GM19099 (cell line): Measurements from ENCODE around the gene CPD.

ENCODE experiments used
- POLR2A ChIP-seq: IDR thresholded peaks from 3 replicates; pipeline ENCODE4 v1.6.1; 2011; ENCODE audit warnings: low read depth; ENCODE audit not compliant: insufficient read length; ENCODE audit errors: extremely low read depth

The CPD gene

DNA sequence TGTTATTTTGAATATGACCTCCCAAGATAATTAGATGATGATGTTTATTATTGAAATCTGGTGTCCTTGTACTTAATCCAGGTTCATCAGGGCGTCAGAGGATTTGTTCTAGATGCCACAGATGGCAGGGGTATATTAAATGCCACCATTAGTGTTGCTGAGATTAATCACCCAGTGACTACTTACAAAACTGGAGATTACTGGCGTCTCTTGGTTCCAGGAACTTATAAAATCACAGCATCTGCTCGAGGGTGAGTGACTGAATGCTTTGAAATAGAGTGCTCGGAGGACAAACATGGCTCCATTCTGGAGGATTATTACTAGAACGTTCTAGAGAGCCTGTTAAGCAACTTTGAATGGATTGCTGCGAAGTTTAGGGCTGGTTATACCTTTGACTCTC lies 65.0 kb downstream of the CPD start:
- no peak for TF ChIP-seq POLR2A

DNA sequence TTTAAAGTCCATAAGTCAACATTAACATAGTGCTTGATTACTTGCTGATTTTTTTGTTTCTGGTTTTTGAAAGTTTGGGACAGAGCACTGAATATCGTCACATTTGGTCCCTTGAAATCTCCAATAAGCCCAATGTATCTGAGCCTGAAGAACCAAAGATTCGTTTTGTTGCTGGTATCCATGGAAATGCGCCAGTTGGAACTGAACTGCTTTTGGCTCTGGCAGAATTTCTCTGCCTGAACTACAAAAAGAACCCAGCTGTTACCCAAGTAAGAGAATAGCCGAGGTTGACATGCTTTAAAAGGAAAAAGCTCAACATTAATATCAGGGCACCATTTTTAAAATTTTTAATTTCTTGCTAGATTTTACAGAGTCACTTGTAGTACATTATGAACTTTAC lies 70.8 kb downstream of the CPD start:
- no peak for TF ChIP-seq POLR2A

DNA sequence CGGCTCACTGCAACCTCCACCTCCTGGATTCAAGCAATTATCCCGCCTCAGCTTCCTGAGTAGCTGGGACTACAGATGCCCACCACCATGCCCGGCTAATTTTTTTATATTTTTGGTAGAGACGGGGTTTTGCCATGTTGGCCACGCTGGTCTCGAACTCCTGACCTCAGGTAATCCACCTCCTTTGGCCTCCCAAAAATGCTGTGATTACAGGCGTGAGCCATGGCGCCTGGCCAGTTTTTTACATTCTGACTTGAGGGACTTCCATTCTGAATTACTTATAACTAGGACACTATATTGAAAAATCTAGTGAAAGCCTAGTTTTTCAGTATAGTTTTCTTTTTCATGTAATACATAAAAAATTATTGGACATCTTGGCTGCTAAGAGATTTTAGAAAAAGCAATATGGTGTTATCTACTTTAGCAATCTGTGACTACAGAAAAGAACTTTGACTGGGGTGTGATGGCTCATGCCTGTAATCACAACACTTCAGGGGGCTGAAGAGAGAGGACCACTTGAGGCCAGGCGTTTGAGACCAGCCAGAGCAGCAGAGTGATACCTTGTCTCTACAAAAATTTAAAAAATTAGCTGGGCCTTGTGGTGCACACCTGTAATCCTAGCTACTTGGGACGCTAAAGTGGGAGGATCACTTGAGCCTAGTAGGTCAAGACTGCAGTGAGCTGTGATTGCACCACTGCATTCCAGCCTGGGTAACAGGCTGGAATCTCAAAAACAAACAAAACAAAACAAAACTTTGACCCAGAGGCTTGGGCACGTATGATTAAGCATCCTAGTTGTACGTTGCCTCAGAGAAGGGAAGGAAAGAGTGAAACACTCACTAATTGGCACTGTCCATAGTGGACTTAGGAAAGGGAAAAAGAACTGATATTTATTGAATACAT lies 71.6 kb downstream of the CPD start:
- TF ChIP-seq POLR2A = no peak

DNA sequence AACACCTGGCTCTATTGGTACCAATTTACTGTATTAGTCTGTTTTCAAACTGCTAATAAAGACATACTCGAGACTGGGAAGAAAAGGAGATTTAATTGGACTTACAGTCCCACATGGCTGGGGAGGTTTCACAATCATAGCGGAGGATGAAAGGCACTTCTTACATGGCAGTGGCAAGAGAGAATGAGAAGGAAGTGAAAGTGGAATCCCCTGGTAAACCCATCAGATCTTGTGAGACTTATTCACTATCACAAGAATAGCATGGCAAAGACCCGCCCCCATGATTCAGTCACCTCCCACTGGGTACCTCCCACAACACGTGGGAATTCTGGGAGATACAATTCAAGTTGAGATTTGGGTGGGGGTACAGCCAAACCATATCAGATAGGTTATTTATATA lies 75.9 kb downstream of the CPD start:
- no peak for TF ChIP-seq POLR2A

DNA sequence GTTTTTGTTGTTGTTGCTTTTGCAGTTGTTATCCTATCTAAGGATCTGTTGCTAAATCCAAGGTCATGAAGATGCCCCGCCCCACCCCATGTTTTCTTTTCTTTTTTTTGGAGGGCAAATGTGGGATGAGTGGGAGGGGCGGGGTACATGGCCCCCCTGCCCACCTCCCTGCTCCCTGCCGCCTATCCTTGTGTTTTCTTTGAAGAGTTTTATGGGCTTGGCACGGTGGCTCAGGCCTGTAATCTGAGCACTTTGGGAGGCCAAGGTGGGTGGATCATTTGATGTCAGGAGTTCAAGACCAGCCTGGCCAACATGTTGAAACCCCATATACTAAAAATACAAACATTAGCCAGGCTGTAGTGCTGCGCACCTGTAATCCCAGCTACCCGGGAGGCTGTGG lies 79.6 kb downstream of the CPD start:
- no peak for TF ChIP-seq POLR2A

DNA sequence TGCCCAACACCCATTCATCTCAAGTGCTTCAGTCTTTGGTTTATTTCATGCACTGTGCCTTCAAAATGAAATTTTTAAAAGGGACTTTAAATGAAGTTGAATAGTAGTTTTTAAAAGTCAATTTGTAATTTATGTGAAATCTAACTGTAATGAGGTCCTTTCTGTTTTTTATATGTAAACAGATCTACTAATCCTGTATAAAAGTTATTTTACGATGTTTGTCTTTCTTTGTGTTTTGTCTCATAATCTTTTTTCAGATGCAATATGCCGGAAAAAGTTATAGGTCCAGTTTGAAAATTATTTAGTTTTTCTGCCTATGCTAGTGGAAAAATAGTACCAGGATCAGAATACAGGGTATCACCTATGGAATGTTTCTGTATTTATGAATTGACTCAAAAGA lies 89.7 kb downstream of the CPD start:
- no peak for TF ChIP-seq POLR2A

DNA sequence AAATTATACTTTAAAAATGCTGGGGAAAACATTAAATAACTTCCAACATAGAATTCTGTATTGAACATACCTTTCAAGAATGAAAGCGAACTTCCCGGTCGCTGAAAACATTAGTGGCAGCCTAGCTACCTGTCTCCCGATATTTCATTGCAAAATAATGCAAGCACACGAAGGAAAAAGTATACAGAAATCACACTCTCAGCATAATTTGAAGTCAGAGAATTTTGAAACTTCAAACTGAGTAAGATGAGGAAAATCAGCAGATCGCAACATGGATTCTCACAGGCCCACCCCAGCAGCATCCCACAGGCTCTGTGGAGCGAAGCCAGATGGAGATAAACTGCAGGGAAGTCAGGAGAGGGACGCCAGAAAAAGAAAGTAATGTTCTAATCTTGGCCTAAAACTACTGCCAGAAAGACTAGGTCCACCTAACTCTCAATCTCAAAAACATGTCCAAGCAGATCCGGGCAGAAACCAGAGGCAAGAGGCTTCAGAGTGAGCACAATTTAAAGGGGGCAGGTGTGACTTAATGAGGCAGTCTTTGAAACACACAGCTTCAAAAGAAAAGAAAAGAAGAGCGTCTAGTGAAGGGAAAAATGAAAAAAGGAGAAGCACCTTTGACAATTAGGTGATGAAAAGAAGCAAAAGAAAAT lies 93.6 kb downstream of the CPD start:
- TF ChIP-seq POLR2A = no peak

DNA sequence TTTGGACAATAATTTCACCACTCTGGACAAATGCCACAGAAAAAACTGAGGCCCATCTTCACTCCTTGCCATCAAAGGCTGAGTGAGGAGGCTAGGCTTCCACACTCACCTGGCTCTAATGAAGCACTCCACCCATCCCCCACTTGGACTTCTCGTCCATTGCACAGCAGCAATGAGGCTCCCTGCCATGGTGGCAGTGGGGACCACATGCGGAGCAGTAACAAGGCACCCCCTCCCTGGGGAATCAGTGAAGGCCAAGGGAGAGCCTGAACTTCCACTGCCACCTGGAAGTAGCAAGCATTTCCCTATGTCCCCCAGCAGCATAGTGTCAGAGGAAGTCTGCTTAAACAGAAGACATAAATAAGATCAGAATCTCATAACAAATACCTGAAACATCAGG lies 96.5 kb downstream of the CPD start:
- no peak for TF ChIP-seq POLR2A

DNA sequence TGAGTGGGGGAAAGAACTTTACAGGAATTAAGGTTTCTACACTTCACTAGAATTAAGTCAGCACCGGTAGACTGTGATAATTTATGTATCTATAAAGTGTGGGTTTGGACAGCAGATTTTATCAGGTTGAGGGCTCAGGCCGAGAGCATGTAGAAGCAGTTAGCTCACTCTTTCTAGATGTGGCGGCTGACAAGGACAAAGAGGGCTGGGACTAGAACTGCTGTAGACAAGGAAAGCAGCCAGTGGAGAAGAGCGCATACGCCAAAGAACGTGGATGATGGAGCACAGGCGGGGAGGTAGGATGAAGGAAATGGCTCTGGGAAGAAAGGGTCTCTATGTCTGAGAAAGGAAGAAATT lies 98.0 kb downstream of the CPD start:
- TF ChIP-seq POLR2A = no peak

DNA sequence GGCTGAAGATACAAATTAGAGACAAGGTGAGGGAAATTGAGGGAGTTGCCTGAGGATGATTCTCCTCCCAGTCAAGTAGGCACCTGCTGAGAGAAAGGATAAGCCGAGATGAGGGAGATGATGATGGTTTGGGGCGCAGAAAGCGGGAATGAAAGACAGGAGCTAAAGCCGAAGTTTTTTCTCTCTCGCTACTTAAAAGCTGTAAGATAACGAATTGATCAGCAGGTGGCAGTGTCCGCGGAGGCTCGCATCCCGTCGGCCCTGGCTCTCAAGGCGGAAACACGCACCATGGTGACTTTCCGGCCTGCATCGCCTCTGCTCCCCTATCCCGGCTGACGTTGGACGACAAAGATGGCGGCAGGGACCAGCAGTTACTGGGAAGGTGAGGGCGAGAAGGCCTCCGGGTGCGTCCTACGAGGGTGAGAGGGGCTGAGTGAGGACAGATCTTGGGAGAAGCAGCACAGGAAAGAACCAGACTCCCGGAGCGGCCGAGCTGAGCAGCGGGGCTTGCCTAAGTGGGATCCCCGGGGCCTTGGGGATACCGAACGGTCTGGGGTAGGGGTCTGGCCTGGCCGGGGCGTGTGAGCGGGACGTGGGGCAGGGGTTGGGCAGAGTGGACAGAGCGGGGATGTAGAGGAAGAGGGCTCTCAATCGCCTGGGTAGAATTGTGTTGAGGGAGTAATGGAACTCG lies 98.5 kb downstream of the CPD start, which contains the start of gene GOSR1:
Gene GOSR1 (plus strand): TSS at position 326 of the 691 bp plus-strand sequence. CDS start 26 bp downstream, at position 352.
- TF ChIP-seq POLR2A = peak; percentile 93

DNA sequence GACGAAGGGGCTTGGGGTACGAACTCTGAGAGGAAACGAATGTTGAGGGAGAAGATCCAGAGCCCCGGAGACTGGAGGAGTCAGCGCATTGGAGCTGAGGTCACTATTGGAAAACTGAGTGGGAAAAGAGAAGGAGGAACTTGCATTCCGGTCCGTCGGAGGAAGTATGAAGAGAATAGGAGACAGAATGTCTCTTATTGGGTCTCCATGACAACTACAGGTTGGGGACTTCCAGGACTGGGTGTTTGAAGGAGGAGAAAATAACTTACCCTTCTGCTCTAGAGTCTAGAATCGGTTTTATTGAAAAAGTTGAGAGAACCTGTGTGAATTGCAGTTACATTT lies 99.0 kb downstream of the CPD start:
- TF ChIP-seq POLR2A = no peak

DNA sequence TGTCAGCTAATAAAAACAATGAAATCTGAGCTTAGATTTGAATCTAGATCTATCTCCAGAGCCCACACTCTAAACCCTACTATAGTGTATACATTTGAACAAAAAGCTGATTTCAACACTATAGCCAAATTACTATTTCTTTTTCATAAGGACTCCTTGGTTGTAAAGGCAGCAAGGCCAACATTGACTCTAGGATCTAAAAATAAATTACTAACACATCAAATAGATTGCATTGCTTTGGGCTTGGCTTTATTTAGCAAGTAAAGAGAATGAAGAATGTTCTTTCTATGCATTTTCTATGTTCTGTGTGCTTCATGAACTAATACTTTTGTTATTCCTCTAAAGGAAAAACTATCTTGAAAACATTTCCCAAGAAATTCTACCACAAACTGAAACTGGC lies 103.8 kb downstream of the CPD start:
- TF ChIP-seq POLR2A = no peak

DNA sequence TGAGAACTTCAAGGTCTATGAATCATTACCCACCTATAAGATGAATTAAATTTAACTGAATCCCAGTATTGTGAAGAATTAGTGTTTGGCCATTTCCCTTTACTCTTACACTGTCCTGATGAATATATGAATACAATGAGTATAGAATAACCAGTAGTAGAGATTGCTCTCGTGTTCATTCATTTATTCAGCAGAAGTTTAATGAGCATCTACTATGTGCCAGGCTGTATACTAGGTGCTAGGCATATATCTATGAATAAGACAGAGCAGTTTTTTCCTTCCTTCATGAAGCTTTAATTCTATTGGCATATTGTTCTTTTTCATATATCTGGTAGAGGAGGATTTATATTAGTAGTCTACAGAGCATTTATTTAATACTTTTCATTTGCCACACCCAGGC lies 104.4 kb downstream of the CPD start:
- TF ChIP-seq POLR2A = no peak

DNA sequence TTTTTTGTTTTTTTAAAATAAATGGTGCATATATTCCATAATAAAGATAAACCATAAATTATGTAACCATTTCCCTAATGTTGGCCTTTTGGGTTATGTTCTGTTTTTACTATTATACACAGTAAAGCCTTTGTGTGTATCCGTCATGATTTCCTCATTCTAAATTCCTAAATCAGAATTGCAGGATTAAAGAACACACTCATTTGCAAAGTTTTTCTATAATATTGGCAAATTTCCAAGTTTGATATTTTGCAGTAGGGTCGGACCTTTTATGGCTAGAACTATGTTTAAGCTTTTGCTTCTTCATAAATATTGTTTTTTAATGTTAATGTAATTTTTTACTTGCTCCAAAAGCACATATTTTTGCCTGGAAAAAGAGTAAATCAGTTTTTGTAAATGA lies 115.1 kb downstream of the CPD start:
- no peak for TF ChIP-seq POLR2A

DNA sequence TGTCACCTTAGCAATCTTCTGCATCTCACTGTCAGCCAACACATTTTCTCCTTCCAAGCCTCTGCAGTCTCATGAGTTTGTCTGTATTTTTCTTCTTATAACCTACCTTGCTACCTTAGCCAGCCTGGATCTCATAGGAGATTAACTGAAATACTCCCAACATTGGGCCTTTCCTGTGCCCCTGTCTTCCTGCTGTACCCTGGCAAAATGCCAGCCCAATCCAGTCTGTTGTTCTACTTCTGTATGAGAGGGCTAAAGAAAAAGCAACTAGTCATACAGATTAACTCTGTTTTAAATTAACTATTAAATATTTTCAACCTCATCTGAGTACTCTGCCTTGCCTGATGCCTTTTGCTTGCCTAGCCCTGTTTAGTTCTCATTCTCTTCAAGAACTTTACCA lies 116.9 kb downstream of the CPD start:
- TF ChIP-seq POLR2A = no peak

DNA sequence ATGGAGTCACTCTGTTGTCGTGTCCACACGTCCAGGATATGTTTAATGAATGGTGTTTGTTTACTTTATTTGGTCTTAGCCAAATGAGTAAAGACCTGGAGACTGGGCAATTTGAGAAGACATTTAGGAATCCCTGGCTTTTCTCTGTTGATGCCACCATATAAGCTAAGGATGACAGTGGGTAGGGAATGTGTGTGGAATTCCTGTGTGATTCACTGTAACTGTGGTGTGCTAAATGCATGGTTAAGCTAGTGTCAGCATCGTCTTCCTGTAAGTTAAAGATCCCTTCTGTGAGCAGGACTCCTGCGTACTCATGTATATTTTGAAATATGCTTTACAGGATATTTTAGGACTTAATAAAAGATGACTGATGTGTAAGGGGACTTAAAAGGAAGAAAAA lies 124.8 kb downstream of the CPD start:
- TF ChIP-seq POLR2A = no peak

DNA sequence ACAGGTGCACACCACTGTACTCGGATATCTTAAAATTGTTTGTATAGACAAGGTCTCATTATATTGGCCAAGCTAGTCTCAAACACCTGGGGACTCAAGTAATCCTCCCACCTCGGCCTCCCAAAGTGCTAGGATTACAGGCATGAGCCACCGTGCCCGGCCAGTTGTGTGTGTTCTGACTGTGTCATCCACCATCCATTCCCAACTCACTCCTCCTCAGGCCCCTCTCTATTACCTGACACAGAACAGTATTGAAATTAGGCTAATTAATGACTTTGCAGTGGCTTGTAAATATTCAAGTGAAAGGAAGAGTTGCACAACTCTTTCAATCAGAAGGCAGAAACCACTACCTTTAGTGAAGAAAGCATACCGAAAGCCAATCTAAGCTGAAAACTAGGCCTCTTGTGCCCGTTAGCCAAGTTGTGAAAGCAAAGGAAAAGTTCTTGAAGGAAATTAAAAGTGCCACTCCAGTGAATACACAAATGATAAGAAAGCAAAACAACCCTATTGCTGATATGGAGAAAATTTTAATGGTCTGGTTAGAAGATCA lies 127.2 kb downstream of the CPD start:
- TF ChIP-seq POLR2A = no peak

DNA sequence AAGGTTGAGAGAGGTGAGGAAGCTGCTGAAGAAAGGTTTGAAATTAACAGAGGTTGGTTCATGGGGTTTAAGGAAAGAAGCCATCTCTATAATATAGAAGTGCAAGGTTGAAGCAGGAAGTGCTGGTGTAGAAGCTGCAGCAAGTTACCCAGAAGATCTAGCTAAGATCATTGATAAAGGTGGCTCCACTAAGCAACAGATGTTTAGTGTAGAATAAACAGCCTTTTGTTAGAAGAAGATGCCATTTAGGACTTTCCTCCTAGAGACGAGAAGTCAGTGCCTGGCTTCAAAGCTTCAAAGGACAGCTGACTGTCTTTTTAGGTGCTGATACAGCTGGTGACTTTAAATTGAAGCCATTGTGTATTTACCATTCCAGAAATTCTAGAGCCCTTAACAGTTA lies 127.8 kb downstream of the CPD start:
- no peak for TF ChIP-seq POLR2A
